GM12874 (cell line): ENCODE measurements around the gene DIP2C.

Experiments
- TF ChIP-seq, protein P1 (sequence below): IDR thresholded peaks from 2 replicates; pipeline ENCODE4 v1.5.1; 2011; ENCODE audit warnings: low read depth, mild to moderate bottlenecking, control low read depth, low read length, moderate library complexity; ENCODE audit not compliant: insufficient read depth

The DIP2C gene

DNA sequence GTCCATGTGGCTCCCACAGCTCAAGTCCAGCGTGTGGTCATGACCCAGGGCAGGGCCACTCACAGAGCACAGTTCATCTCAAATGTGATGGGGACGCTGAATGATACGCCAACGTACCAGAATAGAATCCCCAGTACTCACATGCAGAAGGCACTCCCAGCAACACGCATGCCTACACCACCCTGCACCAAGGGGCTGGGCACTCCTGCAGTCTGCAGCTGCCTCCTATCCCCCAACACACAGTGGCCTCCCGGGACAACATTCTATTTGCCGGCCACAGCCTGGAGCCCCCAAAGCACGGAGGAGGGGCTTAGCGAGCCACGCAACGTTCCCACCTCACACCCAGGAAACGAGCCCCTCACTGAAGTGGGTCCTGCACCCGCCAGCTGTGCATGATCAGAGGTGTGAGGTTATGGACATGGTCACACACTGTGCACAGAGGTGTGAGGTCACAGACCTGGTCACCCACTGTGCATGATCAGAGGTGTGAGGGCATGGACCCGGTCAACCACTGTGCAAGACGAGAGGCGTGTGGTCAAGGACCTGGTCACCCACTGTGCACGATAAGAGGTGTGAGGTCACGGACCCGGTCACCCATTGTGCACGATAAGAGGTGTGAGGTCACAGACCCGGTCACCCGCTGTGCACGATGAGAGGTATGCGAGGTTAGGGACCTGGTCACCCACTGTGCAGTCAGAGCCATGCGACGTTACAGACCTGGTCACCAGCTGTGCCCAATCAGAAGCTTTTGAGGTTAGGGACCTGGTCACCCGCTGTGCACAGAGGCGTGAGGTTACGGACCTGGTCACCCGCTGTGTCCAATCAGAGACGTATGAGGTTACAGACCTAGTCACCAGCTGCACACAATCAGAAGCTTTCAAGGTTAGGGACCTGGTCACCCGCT, 182.8 kb downstream of the DIP2C start:
- TF ChIP-seq, protein P1, sequence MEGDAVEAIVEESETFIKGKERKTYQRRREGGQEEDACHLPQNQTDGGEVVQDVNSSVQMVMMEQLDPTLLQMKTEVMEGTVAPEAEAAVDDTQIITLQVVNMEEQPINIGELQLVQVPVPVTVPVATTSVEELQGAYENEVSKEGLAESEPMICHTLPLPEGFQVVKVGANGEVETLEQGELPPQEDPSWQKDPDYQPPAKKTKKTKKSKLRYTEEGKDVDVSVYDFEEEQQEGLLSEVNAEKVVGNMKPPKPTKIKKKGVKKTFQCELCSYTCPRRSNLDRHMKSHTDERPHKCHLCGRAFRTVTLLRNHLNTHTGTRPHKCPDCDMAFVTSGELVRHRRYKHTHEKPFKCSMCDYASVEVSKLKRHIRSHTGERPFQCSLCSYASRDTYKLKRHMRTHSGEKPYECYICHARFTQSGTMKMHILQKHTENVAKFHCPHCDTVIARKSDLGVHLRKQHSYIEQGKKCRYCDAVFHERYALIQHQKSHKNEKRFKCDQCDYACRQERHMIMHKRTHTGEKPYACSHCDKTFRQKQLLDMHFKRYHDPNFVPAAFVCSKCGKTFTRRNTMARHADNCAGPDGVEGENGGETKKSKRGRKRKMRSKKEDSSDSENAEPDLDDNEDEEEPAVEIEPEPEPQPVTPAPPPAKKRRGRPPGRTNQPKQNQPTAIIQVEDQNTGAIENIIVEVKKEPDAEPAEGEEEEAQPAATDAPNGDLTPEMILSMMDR: no peak

DNA sequence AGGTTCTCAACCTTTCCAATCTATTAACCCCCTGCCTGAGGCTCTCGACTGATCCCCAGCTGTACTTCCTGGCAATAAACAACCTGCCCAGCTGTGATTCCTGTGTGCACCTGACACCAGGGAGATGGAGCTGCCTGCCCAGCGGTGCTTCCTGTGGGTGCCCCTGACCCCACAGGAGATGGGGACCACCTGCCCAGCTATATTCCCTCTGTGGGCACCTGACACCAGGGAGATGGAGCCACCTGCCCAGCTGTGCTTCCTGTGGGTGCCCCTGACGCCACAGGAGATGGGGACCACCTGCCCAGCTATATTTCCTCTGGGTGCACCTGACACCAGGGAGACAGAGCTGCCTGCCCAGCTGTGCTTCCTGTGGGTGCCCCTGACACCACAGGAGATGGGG, 184.0 kb downstream of the DIP2C start:
- TF ChIP-seq, protein P1: no peak

DNA sequence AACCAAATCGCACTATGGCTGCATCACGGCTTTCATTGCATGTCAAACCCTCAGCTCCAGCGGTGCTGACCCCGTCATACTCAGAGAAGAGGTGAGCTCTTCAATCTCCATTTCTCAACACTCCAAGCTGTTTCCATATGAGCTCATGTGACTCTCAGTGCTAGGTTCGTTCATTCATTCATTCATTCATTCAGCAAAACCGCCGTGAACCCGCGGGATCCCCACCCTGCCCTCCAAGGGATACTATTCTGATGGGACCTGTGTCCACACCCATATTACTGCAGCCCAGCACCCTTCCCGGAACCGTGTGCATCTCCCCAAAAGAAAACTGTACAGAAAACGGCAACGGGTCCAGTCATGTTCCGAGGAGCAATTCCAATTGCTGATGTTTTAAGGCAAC, 184.7 kb downstream of the DIP2C start:
- TF ChIP-seq, protein P1: no peak

DNA sequence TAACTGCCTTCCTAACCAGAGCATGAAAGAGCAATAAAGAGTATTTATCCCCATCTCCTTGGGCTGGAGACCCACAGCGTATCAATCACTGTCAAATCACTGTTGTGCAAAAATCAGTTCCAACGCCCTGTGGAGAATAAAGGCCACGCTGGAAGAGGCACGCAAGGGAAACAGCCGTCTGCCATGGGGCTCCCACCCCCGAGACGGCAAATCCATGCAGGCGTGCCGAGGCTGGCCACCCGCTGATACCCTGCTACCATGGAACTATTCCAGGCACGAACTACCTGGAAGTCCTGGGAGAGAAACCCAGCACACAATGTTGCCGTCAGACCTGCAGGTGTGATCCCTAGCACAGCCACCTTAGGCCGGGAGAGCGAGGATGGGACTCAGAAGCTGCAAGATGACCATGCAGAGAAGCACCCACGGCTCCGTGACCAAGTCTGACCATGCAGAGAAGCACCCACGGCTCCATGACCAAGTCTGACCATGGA, 185.3 kb downstream of the DIP2C start:
- TF ChIP-seq, protein P1: no peak

DNA sequence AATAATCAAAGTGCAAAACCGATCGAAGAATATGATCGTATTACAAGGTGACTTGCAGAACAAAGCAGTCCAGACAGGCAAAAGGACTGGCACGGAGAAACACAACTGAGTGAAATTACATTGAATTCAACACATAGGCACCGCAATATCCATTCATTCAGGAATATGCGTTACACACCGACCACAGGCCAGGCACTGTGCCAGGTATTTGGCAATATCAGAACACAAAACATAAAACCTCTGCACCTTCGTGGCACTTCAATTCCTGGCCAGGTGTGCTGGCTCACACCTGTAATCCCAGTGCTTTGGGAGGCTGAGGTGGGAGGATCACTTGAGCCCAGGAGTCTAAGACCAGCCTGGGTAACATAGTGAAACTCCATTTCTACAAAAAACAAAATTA, 187.9 kb downstream of the DIP2C start:
- TF ChIP-seq, protein P1: no peak

DNA sequence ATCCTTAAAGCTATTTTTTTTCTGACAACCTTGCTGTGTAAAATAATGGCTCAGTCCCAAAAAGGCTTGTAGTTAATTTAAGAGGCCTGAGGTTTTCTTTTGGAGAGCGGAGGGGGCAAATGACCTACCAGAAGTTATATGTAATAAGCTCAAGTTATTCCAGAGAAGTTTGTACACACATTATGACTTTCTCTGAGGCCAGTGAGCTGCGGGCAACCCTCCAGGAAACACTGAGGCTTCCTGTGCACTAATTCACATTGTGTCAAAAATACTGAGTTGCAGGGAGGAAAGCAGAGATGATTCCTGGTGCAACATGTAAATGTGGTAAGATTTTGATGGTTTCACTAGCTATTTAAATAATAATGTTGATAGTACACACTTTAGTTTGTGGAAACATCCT, 188.6 kb downstream of the DIP2C start:
- TF ChIP-seq, protein P1: no peak

DNA sequence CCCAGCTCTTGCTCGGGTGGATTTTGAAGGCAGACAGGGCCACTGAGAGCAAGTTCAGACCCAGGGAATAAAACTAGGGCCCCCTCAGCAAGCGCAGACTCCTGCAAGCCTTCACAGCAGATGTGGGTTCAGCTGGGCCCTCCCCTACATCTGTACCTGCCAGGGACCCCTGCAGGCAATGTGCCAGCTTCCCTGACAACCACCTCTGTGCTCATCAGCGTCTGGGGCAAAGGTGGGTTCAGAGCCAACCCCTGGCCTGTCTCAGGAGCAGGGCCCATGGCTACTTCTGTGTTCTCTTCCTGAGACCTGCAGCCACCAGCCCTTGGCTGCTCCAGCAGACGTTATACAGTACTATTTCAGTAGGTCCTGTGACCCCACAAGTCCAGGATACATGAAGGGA, 189.5 kb downstream of the DIP2C start:
- TF ChIP-seq, protein P1: no peak
